LNCAP (cell line): ENCODE measurements around the gene AOAH.

Experiments
- TF ChIP-seq, protein P1 (sequence below): fragments of 450-650 bp; IDR thresholded peaks from 2 replicates; pipeline ENCODE4 v1.5.1; 2017; ENCODE audit warnings: mild to moderate bottlenecking

AOAH gene

DNA sequence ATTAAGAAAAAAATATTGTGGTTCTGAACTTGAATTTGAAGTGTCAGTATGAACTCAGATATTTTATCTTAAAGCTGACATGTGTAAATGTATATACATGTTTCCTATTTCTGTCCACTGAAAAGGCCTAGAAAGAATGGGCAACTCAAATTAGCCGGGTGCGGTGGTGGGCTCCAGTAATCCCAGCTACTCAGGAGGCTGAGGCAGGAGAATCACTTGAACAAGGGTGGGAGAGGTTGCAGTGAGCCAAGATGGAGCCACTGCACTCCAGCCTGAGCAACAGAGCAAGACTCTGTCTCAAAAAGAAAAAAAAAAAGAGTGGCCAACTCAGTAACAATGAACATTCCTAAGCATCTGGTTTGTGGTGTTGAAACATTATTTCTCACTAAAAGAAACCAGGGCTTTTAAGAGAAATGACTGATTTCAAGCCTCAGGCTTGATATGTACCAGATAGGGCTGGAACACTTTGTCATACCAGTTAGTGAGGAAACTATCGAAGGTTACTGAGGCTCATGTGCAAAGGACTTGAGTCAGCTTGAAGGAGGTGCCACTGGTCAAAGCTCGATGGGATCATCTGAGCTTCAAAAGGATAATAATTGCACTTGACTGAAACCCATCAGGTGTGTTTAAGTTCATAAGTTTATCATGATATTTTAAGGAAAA, 40.5 kb downstream of the AOAH start:
- TF ChIP-seq, protein P1, sequence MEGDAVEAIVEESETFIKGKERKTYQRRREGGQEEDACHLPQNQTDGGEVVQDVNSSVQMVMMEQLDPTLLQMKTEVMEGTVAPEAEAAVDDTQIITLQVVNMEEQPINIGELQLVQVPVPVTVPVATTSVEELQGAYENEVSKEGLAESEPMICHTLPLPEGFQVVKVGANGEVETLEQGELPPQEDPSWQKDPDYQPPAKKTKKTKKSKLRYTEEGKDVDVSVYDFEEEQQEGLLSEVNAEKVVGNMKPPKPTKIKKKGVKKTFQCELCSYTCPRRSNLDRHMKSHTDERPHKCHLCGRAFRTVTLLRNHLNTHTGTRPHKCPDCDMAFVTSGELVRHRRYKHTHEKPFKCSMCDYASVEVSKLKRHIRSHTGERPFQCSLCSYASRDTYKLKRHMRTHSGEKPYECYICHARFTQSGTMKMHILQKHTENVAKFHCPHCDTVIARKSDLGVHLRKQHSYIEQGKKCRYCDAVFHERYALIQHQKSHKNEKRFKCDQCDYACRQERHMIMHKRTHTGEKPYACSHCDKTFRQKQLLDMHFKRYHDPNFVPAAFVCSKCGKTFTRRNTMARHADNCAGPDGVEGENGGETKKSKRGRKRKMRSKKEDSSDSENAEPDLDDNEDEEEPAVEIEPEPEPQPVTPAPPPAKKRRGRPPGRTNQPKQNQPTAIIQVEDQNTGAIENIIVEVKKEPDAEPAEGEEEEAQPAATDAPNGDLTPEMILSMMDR: no peak

GRCh38 chr7:36683111-36683510, 41.2 kb downstream of the AOAH start:
- TF ChIP-seq, protein P1: no peak

DNA sequence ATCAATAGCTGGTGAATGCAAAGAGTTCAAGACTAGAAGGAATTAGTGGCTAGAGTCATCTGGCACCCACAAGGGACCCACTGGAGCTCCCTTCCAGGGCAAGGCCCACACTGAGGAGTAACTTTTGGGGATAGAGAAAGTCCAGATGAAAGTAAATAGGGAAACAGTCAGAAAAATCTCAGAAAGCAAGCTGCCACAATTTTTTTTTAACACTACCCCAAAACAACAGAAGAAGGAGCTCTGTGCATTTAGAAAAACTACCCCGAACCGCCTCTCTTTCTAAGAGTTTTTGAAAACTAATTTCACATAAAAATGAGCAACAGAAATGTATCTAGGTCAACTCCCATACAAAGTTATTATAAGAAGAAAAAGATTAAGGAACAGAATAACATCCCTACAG, 42.2 kb downstream of the AOAH start:
- TF ChIP-seq, protein P1: no peak

- TF ChIP-seq, protein P1: no peak
Observed at GRCh38 chr7:36677769-36678437, 46.4 kb downstream of the AOAH start.

- TF ChIP-seq, protein P1: no peak
Observed at GRCh38 chr7:36673703-36674102, 50.6 kb downstream of the AOAH start.

- TF ChIP-seq, protein P1: no peak
Observed at GRCh38 chr7:36671432-36671829, 52.9 kb downstream of the AOAH start.

DNA sequence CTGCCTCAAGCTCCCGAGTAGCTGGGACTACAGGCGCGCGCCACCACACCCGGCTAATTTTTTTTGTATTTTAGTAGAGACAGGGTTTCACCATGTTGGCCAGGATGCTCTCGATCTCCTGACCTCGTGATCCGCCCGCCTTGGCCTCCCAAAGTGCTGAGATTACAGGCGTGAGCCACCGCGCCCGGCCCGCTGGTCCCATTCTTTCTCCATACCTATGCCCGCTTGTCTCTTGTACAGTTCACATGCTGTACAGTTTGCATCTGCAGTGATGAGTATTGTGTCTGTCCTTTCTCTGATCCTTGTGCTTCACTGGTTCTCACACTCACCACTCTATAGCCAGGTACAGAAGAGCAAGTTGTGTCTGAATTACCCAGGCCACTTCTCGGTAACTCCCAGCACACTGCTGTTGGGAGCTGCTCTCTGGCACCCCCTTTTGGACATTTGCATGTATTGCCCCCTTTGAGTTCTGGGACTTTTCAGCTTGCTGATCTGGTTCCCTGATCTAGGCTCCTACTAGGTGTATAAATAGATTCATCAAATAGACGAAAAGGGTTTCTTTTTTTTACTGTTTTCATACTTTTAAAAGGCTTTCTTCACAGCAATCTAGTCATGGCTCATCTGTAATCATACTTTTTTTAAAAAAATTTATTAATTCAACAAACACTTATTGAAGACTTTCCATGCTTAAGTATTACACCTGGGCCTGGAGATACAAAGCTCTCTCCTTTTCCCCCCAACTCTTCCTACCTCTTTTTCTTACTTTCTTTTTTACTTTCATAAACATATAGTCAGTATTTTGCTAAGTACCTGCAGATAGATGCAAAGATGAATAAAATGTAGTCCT, 53.5 kb downstream of the AOAH start:
- TF ChIP-seq, protein P1: peak; percentile 92
